Ecto neural progenitor cell (in vitro differentiated cells): Measurements from ENCODE around the gene TP53BP1.

Source experiments
- DNase-seq: peaks from one replicate; pipeline ENCODE4 v3.0.0-alpha.2; 2018; ENCODE audit warnings: low spot score

Gene TP53BP1

DNA sequence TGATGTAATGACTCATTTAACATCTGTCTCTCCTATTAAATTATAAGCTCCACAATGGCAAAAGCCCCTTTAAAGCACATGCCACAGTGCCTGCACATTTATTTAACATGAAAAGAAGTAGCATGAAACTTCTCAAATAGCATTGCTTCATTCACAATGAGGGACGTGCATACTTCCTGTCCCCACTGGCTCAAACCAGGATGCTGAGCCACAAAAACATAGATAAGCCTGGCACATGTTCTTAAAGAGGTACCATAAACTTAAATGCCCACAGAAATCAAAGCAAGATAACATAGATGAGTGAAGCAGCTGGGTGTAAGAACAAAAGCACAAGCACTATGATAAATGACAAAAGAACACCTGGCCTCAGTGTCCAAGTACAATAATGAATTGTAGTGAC lies 3.8 kb downstream of the TP53BP1 start:
- no peak for DNase-seq

DNA sequence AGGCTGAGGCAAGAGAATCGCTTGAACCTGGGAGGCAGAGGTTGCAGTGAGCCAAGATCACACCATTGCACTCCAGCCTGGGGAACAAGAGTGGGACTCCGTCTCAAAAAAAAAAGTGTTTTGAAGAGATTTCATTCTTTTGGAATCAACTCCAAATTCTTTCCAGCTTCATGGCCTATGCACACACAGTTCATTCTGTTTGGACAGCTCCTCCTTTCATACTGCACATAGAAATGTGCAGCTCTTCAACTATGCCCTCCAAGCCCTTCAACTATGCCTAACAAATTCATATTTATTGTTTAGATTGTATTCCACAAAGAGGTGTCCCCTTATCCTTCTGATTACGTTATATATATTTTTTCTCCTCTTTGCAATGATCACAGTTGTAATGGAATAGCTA lies 4.2 kb downstream of the TP53BP1 start:
- no peak for DNase-seq

DNA sequence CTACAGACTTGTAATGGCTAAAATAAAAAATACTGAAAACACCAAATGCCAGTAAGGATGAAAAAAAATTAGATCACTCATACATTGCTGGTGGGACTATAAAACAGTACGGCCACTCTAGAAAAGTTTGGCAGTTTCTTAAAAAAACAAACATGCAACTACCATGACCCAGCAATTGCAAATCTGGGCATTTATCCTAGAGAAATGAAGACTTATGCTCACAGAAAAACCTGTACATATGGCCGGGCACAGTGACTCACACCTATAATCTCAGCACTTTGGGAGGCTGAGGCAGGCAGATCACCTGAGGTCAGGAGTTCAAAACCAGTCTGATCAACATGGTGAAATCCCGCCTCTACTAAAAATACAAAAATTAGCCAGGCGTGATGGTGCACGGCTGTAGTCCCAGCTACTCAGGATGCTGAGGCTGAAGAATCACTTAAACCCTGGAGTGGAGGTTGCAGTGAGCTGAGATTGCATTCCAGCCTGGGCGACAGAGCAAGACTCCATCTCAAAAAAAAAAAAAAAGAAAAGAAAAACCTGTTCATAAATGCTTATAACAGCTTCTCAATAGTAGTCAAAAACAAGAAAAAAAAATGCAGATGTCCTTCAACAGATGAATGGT lies 5.6 kb downstream of the TP53BP1 start:
- DNase-seq, result no peak

DNA sequence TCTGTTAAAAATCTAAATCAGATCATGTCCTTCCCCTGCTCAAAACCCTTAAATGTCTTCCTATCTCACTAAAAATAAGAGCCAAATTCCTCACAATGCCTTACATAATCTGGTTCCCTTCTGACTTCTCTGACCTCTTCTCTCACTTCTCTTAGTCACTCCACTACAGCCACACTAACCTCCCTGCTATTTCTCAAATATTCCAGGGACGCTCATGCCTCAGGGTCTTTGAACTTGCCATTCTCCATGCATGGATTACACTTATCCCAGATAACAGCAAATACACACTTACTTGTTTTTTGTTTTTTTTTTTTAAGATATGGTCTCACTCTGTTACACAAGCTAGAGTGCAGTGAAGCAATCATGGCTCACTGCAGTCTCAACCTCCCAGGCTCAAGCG lies 8.5 kb downstream of the TP53BP1 start:
- no peak for DNase-seq

DNA sequence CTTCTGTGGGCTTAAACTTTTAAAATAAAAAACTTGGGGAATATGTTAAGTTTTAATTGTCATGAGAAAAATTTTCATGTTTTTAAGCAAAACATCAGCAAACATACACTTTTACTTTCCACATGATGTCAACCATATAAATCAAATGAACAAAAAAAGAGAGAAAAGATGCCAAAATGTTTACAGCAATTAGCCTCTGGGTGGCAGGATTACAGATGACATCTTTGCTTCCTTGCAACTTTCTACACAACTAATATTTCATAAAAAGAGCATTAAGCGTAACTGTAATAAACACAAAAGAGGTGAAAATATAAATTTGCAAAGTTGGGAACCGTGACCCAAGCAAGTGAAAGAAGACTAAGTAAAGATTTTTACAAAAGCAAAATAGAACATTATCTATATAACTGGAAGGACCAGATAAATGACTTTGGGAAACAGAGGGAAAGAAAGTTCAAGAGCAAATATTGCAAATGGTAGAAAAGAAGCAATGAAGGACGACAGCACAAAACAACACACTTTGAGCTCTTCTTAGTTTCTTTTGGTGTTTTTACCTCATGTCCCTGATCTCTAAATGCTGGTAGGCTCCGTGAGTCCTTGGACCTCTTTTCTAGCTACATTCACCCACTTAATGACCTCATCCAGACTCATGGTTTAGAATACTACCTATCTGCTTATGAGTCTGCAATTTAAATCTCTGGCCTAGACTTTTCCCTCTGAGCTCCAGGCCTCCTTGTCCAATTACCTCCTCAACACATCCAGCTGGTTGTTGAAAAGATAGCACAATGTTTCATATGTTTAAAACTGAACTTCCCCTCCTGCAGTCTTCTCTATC lies 9.4 kb downstream of the TP53BP1 start:
- DNase-seq, result no peak

DNA sequence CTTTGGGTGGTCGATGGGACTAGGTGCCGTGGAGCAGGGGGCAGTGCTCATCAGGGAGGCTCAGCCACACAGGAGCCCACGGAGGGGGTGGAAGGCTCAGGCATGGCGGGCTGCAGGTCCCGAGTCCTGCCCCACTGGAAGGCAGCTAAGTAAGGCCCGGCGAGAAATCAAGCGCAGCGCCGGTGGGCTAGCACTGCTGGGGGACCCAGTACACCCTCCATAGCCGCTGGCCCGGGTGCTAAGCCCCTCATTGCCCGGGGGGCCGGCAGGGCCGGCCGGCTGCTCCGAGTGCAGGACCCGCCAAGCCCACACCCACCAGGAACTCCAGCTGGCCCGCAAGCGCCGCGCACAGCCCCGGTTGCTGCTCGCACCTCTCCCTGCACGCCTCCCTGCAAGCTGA lies 19.1 kb downstream of the TP53BP1 start:
- DNase-seq, result no peak

DNA sequence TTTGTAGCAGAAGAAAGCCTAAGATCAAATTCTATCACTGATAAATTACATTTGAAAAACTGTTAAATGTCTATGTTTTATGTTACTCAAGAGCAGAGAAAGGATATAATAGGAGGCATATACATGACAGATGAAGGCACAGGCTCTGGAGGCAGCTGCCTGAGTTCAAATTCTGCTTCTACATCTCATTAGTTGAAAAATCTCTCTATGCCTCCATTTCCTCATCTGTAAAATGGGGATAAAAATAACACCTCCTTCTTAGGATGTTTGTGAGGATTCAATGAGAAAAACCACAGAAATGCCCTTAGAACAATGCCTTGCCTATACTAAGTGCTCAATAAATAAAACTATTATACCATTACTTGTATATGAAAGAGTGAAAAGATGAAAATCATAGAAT lies 21.0 kb downstream of the TP53BP1 start:
- DNase-seq, result no peak

DNA sequence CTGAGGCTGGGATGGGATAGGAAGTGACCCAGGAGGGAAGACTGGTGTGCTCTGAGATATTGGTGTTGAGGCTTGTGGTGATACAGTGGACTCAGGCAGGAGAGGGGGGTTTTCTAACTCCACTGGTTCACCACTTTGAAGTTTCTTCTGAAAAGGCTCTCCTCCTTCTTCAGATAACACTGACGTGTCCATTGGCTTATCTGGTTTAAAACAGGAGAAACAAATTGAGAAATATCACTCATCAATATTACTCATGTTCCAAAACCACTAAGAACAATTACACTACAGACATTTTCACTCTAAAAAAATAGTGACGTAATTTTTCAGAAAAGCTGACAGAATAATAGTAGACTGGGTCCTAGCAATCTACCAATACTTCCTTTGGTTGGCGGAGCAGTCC lies 23.1 kb downstream of the TP53BP1 start:
- no peak for DNase-seq

DNA sequence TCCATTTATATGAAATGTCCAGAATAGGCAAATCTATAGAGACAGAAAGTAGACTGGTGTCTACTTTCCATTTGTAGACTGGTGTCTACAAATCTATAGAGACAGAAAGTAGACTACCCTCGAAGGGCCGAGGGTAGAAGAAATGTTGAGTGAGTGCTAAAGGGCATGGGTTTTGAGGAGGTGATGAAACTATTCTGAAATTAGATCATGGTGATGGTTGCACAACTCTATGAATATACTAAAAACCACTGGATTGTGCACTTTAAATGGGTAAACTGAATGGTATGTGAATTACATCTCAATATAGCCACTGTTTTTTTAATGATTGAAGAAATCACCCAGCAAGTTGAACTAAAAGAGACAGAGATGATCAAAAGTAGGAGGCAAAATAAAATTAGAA lies 27.9 kb downstream of the TP53BP1 start:
- no peak for DNase-seq

DNA sequence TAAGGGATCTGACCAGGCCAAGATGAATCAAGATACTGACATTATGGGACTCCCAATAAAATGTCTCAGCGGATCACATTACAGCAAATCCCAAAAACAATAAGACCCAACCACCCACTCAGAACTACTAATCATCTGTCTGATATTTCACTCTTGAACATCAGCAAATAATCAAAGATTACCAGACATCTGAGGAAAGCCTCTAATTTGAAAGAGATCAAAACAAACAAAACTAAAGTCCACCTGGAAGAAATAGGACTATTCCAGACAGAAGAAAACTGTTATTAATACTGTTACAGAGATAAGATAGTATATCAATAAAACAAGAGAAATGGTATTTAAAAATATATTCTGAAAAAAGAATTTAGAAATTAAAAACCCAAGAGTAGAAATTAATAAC lies 29.0 kb downstream of the TP53BP1 start:
- DNase-seq, result no peak

DNA sequence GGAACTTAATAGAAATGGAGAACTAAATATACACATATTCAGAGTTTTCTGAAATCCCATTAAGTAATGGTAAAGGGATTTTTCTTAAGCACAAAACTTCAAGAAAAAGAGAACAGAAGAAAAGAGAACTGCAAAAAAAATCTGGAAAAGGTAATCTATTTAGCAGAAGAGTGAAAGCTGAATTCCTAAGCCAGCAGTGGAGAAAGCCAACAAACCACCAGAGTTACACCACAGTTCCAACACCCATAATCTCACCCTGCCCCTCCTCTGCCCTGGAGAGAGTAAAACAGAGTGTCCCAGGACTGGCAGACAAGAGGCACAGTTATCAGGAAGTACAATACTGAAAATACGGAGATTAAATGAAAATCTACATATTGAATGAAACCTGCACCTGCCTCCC lies 29.4 kb downstream of the TP53BP1 start:
- DNase-seq, result no peak

DNA sequence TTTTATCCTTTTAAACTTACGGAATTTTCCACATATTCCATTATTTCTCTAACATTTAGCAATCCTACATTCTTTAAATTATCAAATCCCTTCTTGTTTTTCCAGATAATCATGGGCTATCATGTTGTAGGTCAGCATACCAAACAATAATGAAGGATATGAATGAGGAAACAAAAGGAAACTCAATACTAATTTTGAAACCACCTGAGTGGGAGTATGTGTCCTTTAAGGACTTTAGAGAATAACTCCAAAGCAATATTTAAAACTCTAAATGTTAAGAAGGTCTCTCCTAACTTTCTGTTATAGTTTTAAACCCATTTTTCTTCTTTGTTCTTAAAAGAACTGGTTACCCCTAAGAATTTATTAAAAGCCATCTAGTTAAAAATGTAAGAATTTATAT lies 43.0 kb downstream of the TP53BP1 start:
- DNase-seq, result no peak

DNA sequence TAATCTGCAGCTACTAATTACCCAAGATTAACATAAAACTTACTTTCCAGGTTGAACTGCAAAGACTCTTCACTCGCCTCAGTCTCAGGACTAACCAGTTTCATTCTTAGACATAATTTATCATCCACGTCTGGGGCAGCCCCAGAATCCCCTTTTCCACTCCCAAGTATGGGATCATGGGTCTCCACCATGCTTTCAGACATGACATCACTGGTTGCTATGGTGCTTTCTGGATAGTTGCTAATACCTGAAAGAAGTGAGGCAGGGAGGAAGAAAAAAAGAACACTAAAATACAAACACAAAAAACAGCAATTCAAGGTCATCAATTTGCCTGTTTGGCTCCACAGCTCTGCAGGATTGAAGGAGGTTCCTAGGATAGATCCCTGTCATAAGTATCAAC lies 46.6 kb downstream of the TP53BP1 start:
- no peak for DNase-seq

DNA sequence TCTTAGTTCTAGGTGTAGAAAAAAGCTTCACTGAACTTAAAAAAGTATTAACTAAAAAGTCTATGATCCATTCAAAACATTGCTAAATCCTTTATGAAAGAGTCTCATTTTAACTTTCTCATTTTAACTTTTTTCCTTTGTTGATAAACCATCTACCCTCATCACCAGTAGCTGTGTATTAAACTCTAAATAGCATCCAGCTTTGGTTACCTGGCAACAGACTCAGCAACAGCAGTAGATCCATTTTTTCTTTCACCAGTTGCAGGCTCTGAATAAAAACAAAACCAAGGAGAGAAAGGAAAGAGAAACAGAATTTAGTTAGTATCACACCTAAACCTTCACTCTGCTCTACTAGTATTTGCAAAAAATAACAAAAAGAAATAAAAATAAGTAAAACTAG lies 51.6 kb downstream of the TP53BP1 start:
- no peak for DNase-seq

DNA sequence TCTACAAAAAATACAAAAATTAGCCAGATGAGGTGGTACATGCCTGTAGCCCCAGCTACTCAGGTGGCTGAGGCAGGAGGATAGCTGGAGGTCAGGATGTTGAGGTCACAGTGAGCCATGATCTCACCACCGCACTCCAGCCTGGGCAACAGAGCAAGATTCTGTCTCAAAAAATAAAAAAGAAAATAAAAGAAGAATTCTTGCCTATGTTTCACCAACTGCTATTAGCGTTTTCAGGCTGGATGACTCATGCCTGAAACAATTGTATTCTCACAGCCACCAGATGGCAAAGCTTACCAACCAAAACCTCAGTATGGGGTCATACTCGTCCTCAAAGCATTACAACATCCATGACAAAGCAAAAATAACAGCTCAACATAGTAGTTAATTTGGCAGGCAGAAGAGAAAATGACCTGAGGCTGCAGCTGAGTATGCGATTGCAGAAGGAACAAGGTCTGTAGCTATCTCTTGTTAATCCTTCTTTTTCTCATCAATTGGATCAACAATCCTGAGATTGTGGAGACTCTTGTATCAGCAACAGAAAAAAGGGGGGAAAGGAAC lies 52.2 kb downstream of the TP53BP1 start:
- DNase-seq, result no peak

DNA sequence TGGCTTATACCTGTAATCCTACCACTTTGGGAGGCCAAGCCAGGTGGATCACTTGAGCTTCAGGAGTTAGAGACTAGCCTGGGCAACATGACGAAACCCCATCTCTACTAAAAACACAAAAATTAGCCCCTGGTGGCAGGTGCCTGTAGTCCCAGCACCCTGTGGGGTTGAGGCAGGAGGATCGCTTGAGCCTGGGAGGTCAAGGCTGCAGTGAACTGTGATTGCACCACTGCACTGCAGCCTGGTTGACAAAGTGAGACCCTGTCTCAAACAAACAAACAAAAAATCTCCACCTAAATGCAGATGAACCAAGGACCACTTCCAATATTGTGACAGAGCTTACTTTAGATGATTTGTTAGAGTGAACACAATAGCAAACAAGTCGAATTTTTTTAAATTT lies 53.7 kb downstream of the TP53BP1 start:
- no peak for DNase-seq

DNA sequence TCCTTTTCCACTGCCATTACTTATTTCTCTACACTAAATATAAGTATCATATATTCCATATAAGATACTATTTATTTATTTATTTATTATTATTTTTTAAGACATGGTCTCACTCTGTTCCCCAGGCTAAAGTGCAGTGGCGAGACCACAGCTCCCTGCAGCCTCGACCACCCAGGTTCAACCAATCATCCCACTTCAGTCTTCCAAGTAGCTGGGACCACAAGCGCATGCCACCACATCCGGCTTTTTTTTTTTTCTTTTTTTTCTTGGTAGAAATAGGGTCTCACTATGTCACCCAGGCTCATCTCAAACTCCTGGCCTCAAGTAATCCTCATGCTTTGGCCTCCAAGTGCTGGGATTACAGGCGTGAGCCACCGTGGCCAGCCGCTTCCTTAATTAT lies 56.6 kb downstream of the TP53BP1 start:
- no peak for DNase-seq

DNA sequence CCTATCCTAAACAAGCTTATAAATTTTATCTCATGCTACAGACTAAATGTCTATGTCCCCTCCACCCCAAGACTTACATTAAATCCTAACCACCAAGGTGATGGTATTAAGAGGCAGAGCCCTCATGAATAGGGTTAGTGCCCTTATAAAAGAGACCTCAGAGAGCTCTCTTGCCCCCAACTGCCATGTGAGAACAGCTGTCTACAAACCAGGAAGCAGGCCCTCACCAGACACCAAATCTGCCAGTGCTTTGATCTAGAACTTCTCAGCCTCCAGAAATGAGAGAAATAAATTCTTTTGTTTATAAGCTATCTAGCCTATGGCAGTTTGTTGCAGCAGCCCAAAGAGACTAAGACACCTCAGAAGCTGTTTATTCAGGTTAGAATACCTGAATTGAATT lies 58.5 kb downstream of the TP53BP1 start:
- DNase-seq, result no peak

DNA sequence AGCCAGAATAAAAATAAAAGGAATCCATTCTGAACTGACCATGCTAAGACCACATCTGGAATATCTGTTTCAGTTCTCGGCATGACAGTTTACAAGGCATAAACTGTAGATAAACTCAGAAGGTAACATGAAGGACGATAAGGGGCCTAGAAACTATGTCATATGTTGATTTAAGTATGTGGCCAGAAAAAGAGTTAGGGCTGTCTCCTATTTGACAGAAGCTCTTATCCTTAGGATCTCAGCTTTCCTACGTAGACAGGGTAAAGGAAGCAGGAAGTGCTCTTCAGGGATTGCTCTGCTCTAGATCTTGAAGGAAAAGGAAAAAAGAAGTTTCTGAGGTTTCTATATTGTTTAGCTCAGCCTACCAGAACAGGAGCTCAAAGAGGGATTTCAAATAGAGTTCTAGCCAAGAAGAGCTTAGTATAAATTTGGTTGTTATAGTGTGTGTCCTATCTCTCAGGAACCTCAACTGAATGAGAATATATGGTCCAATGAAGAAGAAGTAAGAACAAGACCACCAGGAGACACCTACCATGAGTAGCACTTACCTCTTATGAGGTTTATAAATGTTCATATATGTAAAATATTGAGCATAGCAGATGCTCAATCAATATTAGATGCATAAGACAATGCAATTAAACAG lies 59.2 kb downstream of the TP53BP1 start:
- no peak for DNase-seq

DNA sequence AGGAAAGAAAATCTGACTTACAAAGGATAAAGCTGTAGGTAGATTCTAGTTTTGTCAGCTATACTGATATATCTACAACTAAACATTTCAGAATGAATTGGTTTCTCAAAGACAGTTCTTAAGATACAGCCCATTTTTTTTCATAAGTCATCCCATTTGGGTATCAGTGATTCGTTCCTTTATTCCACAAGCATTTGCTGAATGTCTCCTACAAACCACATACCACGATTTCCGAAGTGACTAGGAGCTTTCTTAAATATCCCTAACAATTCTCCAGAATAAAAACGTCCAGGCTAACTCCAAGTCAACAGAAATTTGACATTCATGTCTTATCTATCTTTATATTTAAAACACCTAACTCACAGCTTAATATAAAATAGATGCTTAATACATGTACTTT lies 59.8 kb downstream of the TP53BP1 start:
- DNase-seq, result no peak

DNA sequence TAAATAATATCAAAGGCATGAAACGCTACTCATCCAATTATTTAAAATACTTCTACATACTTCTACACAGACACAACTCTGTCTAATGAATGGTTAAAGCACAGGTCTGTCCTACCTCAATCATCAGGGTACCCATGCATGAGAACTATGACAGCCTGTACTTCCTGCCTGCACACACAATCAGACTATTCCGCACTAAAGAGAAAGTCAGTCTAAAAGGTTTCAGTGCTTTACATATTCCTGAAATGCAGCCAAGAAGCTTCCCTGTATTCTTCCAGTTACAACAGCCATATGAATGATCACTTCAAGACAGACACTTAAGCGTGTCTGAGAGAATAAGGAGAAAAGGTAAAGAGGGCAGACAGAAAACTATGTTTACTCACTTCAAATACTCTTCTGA lies 63.3 kb downstream of the TP53BP1 start:
- DNase-seq, result no peak

DNA sequence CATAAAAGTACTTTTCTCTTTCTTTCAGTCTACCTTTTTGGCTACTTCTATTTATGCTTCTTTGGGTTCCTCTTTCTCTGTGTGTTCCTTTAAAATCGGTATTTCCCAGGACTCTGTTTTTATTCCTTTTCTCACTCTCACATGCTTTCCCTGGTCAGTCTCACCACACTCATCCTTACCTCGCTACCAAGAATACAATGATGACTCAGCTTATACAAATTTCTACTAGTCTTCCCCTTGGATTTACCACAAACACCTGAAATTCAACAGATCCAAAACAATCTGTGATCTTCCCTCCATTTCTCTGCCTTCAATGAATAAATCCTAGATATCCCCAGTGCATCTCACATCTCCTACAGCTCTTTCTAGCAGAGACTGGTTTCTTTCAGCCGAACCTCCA lies 69.2 kb downstream of the TP53BP1 start:
- no peak for DNase-seq

DNA sequence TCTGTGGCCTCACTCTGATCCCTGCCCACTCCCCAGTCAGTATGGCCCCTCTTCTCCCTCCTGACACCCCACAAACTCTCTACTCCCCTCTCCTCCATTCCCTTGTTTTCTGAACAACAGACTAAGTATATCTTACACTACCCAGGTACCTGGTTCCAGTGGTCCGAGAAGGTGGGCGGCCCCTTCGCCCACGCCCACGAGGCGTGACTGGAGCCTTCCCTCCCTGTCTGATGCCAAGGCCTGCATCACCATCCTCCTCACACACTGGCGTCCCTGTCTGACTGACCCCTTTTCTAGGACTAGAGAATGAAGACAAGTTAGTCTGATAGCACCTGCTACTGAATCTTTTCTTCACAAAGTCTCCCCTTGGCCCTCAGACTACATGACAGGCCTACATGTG lies 72.1 kb downstream of the TP53BP1 start:
- no peak for DNase-seq
